Measurements from ENCODE around the gene PATJ.

Gene PATJ

GRCh38 chr1:61997123-61997522 is 254.8 kb downstream of the PATJ start:
- no peaks in the 10 kb centered on the region for H3F3A ChIP-seq (ENCODE audit: low read depth)
- H3K4me1 ChIP-seq (ENCODE audit: insufficient read depth, low read length, poor library complexity, severe bottlenecking): no peaks in the 10 kb centered on the region
- H3K4me2 ChIP-seq (ENCODE audit: low read depth, low read length, poor library complexity, severe bottlenecking): no peak overlapping the region
- no peaks in the 10 kb centered on the region for H3K79me2 ChIP-seq (ENCODE audit: insufficient read depth, low read length)
- no peak overlapping the region for H3K4me3 ChIP-seq (ENCODE audit: low read length, poor library complexity, severe bottlenecking)
- no peaks in the 10 kb centered on the region for H4K20me1 ChIP-seq (ENCODE audit: insufficient read depth, low read length, poor library complexity, severe bottlenecking)
- no peaks in the 10 kb centered on the region for H3K36me3 ChIP-seq (ENCODE audit: insufficient read depth, low read length)
- H3K9ac ChIP-seq (ENCODE audit: low read depth, low read length, poor library complexity, severe bottlenecking): no peak overlapping the region
- no peaks in the 10 kb centered on the region for H3K27me3 ChIP-seq (ENCODE audit: insufficient read depth, low read length, poor library complexity, severe bottlenecking)
- TF ChIP-seq EZH2phosphoT487 (IDR thresholded peaks at IDR 0.05; ENCODE audit: borderline replicate concordance): no peak
- TF ChIP-seq CTCF (conservative IDR thresholded peaks at IDR 0.05; ENCODE audit: low read length): no peak
- H3K9me2 ChIP-seq (replicated peaks; ENCODE audit: low read depth, low read length): no peaks in the 10 kb centered on the region
- no peak overlapping the region for H2AFZ ChIP-seq (ENCODE audit: low read length)
- no peaks in the 10 kb centered on the region for H3K9me3 ChIP-seq (ENCODE audit: insufficient read depth, low read depth, low read length)

DNA sequence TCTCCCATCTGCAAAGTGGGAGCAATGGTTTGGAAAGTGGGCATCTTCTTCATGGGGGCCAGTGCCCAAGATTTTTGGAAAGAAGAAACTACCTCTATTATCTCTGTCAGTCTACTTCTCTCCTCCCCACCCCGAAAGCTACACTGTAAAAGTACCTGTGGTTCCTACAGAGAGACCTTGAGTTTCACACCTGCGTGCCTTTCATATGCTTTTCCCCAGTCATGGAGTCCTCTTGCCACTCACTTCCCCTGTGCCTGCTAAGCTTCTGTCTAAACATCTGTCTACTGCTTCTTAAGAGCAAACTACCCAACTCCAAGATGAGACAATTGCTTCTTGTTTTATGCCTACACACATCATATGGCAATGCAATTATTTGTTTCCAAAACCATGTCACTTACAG is 261.5 kb downstream of the PATJ start:
- no peaks in the 10 kb centered on the region for H3F3A ChIP-seq (ENCODE audit: low read depth)

GRCh38 chr1:62006690-62007089 is 264.4 kb downstream of the PATJ start:
- Histone ChIP-seq H3F3A (ENCODE audit: low read depth) (no peaks in the 10 kb centered on the region), H3K4me3 (ENCODE audit: low read length, poor library complexity, severe bottlenecking) (no peak overlapping the region), H3K9me2 (replicated peaks; ENCODE audit: low read depth, low read length) (no peaks in the 10 kb centered on the region), H3K4me1 (ENCODE audit: insufficient read depth, low read length, poor library complexity, severe bottlenecking) (no peaks in the 10 kb centered on the region), H3K4me2 (ENCODE audit: low read depth, low read length, poor library complexity, severe bottlenecking) (no peak overlapping the region), H3K79me2 (ENCODE audit: insufficient read depth, low read length) (no peaks in the 10 kb centered on the region), H3K36me3 (ENCODE audit: insufficient read depth, low read length) (no peaks in the 10 kb centered on the region), H2AFZ (ENCODE audit: low read length) (no peak overlapping the region), H3K9me3 (ENCODE audit: insufficient read depth, low read depth, low read length) (no peaks in the 10 kb centered on the region), H3K27me3 (ENCODE audit: insufficient read depth, low read length, poor library complexity, severe bottlenecking) (no peaks in the 10 kb centered on the region), H3K9ac (ENCODE audit: low read depth, low read length, poor library complexity, severe bottlenecking) (no peak overlapping the region), H4K20me1 (ENCODE audit: insufficient read depth, low read length, poor library complexity, severe bottlenecking) (no peaks in the 10 kb centered on the region)
- no peak for TF ChIP-seq EZH2phosphoT487 (IDR thresholded peaks at IDR 0.05; ENCODE audit: borderline replicate concordance)
- no peak for TF ChIP-seq CTCF (conservative IDR thresholded peaks at IDR 0.05; ENCODE audit: low read length)

More for the DNA sequence above, 261.5 kb downstream of the PATJ start:
- Histone ChIP-seq H3K4me3 (ENCODE audit: low read length, poor library complexity, severe bottlenecking) (no peak overlapping the region), H3K9ac (ENCODE audit: low read depth, low read length, poor library complexity, severe bottlenecking) (no peak overlapping the region), H3K4me1 (ENCODE audit: insufficient read depth, low read length, poor library complexity, severe bottlenecking) (no peaks in the 10 kb centered on the region), H3K27me3 (ENCODE audit: insufficient read depth, low read length, poor library complexity, severe bottlenecking) (no peaks in the 10 kb centered on the region), H3K79me2 (ENCODE audit: insufficient read depth, low read length) (no peaks in the 10 kb centered on the region), H3K36me3 (ENCODE audit: insufficient read depth, low read length) (no peaks in the 10 kb centered on the region), H3K9me2 (replicated peaks; ENCODE audit: low read depth, low read length) (no peaks in the 10 kb centered on the region), H2AFZ (ENCODE audit: low read length) (no peak overlapping the region), H4K20me1 (ENCODE audit: insufficient read depth, low read length, poor library complexity, severe bottlenecking) (no peaks in the 10 kb centered on the region), H3K4me2 (ENCODE audit: low read depth, low read length, poor library complexity, severe bottlenecking) (no peak overlapping the region), H3K9me3 (ENCODE audit: insufficient read depth, low read depth, low read length) (no peaks in the 10 kb centered on the region)
- TF ChIP-seq EZH2phosphoT487 (IDR thresholded peaks at IDR 0.05; ENCODE audit: borderline replicate concordance) (no peak), CTCF (conservative IDR thresholded peaks at IDR 0.05; ENCODE audit: low read length) (no peak)

Measured in Loucy (cell line).